GM19025 (cell line): ENCODE measurements around the gene SLC6A6.

Experiments
- ATAC-seq: cut with Tn5 transposase; IDR thresholded peaks from one replicate; pipeline ENCODE4 v1.9.1; 2021; ENCODE audit warnings: mild to moderate bottlenecking, low read depth, moderate library complexity; ENCODE audit not compliant: unreplicated experiment

The SLC6A6 gene

GRCh38 chr3:14448756-14449727 is 46.6 kb downstream of the SLC6A6 start:
- no peak for ATAC-seq

- ATAC-seq = no peak
Measured at GRCh38 chr3:14450506-14450905, 48.1 kb downstream of the SLC6A6 start.

GRCh38 chr3:14450922-14451606 is 48.7 kb downstream of the SLC6A6 start:
- ATAC-seq = no peak

- ATAC-seq = no peak
Measured at GRCh38 chr3:14451844-14452739, 49.7 kb downstream of the SLC6A6 start.

GRCh38 chr3:14452740-14453710 is 50.6 kb downstream of the SLC6A6 start:
- no peak for ATAC-seq

- no peak for ATAC-seq
Measured at GRCh38 chr3:14453876-14454638, 51.7 kb downstream of the SLC6A6 start.

GRCh38 chr3:14454639-14455310 is 52.4 kb downstream of the SLC6A6 start:
- ATAC-seq = no peak

- ATAC-seq = no peak
Measured at GRCh38 chr3:14455571-14456317, 53.3 kb downstream of the SLC6A6 start.

GRCh38 chr3:14456794-14457193 is 54.4 kb downstream of the SLC6A6 start:
- no peak for ATAC-seq

- no peak for ATAC-seq
Measured at GRCh38 chr3:14457481-14457880, 55.1 kb downstream of the SLC6A6 start.

- no peak for ATAC-seq
Measured at GRCh38 chr3:14457999-14458398, 55.6 kb downstream of the SLC6A6 start.

- ATAC-seq = peak; percentile 55
Measured at GRCh38 chr3:14458434-14459275, 56.2 kb downstream of the SLC6A6 start.

- ATAC-seq = no peak
Measured at GRCh38 chr3:14459384-14459783, 57.0 kb downstream of the SLC6A6 start.

GRCh38 chr3:14459787-14460186 is 57.4 kb downstream of the SLC6A6 start:
- ATAC-seq = no peak

- no peak for ATAC-seq
Measured at GRCh38 chr3:14460342-14461005, 58.1 kb downstream of the SLC6A6 start.
